H9 (cell line): ENCODE data around the gene FBXL2. TPM values are rescaled to one million over a fixed set of nuclear protein-coding genes. Genes with fewer than 3 reads are reported as not detected.

Experiments
- DNase-seq: peaks from one replicate; pipeline ENCODE4 v3.0.0-alpha.2; 2017
- H2AFZ ChIP-seq: one replicate; pipeline ENCODE4 v1.6.1; 2013; ENCODE audit warnings: mild to moderate bottlenecking, low read length, control low read depth, moderate library complexity
- H2AK5ac ChIP-seq: 2 replicates; pipeline ENCODE4 v1.6.1; 2013; ENCODE audit warnings: low read length, control low read depth, mixed read lengths; ENCODE audit not compliant: insufficient read length
- H2BK120ac ChIP-seq: one replicate; pipeline ENCODE4 v1.6.1; 2013; ENCODE audit warnings: low read depth, mild to moderate bottlenecking, low read length, control low read depth, inconsistent platforms; ENCODE audit not compliant: poor library complexity, severe bottlenecking
- H2BK12ac ChIP-seq: 2 replicates; pipeline ENCODE4 v1.6.1; 2013; ENCODE audit warnings: low read length, control low read depth, mixed read lengths, low read depth; ENCODE audit not compliant: insufficient read length
- H2BK15ac ChIP-seq: 2 replicates; pipeline ENCODE4 v1.6.1; 2013; ENCODE audit warnings: low read depth, low read length, control low read depth
- H2BK20ac ChIP-seq: one replicate; pipeline ENCODE4 v1.6.1; 2013; ENCODE audit warnings: low read depth, mild to moderate bottlenecking, low read length, control low read depth, inconsistent platforms; ENCODE audit not compliant: poor library complexity, severe bottlenecking
- H2BK5ac ChIP-seq: 2 replicates; pipeline ENCODE4 v1.6.1; 2013; ENCODE audit warnings: low read length, control low read depth, mixed read lengths; ENCODE audit not compliant: insufficient read length
- H3K14ac ChIP-seq: 2 replicates; pipeline ENCODE4 v1.6.1; 2013; ENCODE audit warnings: low read length, control low read depth; ENCODE audit not compliant: insufficient read depth
- H3K18ac ChIP-seq: 2 replicates; pipeline ENCODE4 v1.6.1; 2013; ENCODE audit warnings: low read depth, mild to moderate bottlenecking, mixed read lengths, low read length, control low read depth; ENCODE audit not compliant: insufficient read length
- H3K23ac ChIP-seq: 2 replicates; pipeline ENCODE4 v1.6.1; 2013; ENCODE audit warnings: low read length, control low read depth, mixed read lengths, low read depth; ENCODE audit not compliant: insufficient read length
- H3K23me2 ChIP-seq: 2 replicates; pipeline ENCODE4 v1.6.1; 2013; ENCODE audit warnings: low read depth, mild to moderate bottlenecking, mixed read lengths, low read length, control low read depth; ENCODE audit not compliant: insufficient read length, poor library complexity, severe bottlenecking
- H3K27ac ChIP-seq: 2 replicates; pipeline ENCODE4 v1.5.1; 2013; ENCODE audit warnings: low read length, control low read depth, mixed read lengths, low read depth; ENCODE audit not compliant: insufficient read length
- H3K27me3 ChIP-seq: 2 replicates; pipeline ENCODE4 v1.6.1; 2013; ENCODE audit warnings: low read length, control low read depth, inconsistent platforms; ENCODE audit not compliant: insufficient read depth
- H3K4ac ChIP-seq: 2 replicates; pipeline ENCODE4 v1.6.1; 2013; ENCODE audit warnings: low read depth, mild to moderate bottlenecking, control low read depth, inconsistent platforms, low read length, moderate library complexity
- H3K4me1 ChIP-seq: 2 replicates; pipeline ENCODE4 v1.6.1; 2013; ENCODE audit warnings: low read length, control low read depth, inconsistent platforms; ENCODE audit not compliant: insufficient read depth
- H3K4me2 ChIP-seq: 2 replicates; pipeline ENCODE4 v1.6.1; 2013; ENCODE audit warnings: low read length, control low read depth, mixed read lengths; ENCODE audit not compliant: insufficient read length, insufficient read depth
- H3K56ac ChIP-seq: 2 replicates; pipeline ENCODE4 v1.6.1; 2013; ENCODE audit warnings: low read depth, mild to moderate bottlenecking, mixed read lengths, low read length, control low read depth; ENCODE audit not compliant: insufficient read length
- H3K79me1 ChIP-seq: 2 replicates; pipeline ENCODE4 v1.6.1; 2013; ENCODE audit warnings: low read depth, mild to moderate bottlenecking, moderate library complexity, low read length, control low read depth, inconsistent platforms; ENCODE audit not compliant: insufficient read depth, poor library complexity, severe bottlenecking
- H3K79me2 ChIP-seq: 2 replicates; pipeline ENCODE4 v1.6.1; 2013; ENCODE audit warnings: low read length, control low read depth, inconsistent platforms; ENCODE audit not compliant: insufficient read depth
- H3K9ac ChIP-seq: 2 replicates; pipeline ENCODE4 v1.6.1; 2013; ENCODE audit warnings: low read length, control low read depth, mixed read lengths; ENCODE audit not compliant: insufficient read length; ENCODE audit errors: extremely low read depth
- H3K9me3 ChIP-seq: one replicate; pipeline ENCODE4 v1.6.1; 2013; ENCODE audit warnings: low read depth, low read length, inconsistent platforms; ENCODE audit not compliant: control insufficient read depth
- H3T11ph ChIP-seq: one replicate; pipeline ENCODE4 v1.6.1; 2013; ENCODE audit warnings: mild to moderate bottlenecking, low read length, control low read depth, inconsistent platforms
- H4K20me1 ChIP-seq: one replicate; pipeline ENCODE4 v1.6.1; 2013; ENCODE audit not compliant: control insufficient read depth, insufficient read length, insufficient read depth
- H4K5ac ChIP-seq: 2 replicates; pipeline ENCODE4 v1.6.1; 2013; ENCODE audit warnings: low read depth, mild to moderate bottlenecking, mixed read lengths, low read length, control low read depth; ENCODE audit not compliant: insufficient read length
- H4K8ac ChIP-seq: replicated peaks from 2 replicates; pipeline ENCODE4 v1.6.1; 2013; ENCODE audit warnings: low read length, control low read depth, mixed read lengths, low read depth; ENCODE audit not compliant: insufficient read length
- H4K91ac ChIP-seq: 2 replicates; pipeline ENCODE4 v1.6.1; 2013; ENCODE audit warnings: low read depth, mild to moderate bottlenecking, moderate library complexity, mixed read lengths, low read length, control low read depth; ENCODE audit not compliant: insufficient read length
- H3K27ac Mint-ChIP-seq, 3 experiments: 2 replicates in 2 of 3; 3 replicates in 1 of 3; pipeline ENCODE4 v1.8.0; 2020 to 2021; ENCODE audit warnings: mixed read lengths in 3 of 3, mild to moderate bottlenecking in 1 of 3, moderate library complexity in 1 of 3
- H3K27me3 Mint-ChIP-seq: 2 replicates; pipeline ENCODE4 v1.8.0; 2021; ENCODE audit warnings: low read depth, mild to moderate bottlenecking, moderate library complexity, mixed read lengths
- H3K36me3 Mint-ChIP-seq, 3 experiments: 2 replicates in 2 of 3; 3 replicates in 1 of 3; pipeline ENCODE4 v1.8.0; 2020 to 2021; ENCODE audit warnings: low read depth in 3 of 3, mixed read lengths in 3 of 3; ENCODE audit not compliant: insufficient read depth in 1 of 3
- H3K4me1 Mint-ChIP-seq, 2 experiments: 2 replicates each; pipeline ENCODE4 v1.8.0; 2020; ENCODE audit warnings: mixed read lengths in 2 of 2
- H3K4me3 Mint-ChIP-seq, 2 experiments: 2 replicates in 1 of 2; 3 replicates in 1 of 2; pipeline ENCODE4 v1.8.0; 2020 to 2021; ENCODE audit warnings: mild to moderate bottlenecking in 2 of 2, mixed read lengths in 2 of 2, moderate library complexity in 1 of 2
- H3K9me3 Mint-ChIP-seq, 2 experiments: 2 replicates in 1 of 2; 3 replicates in 1 of 2; pipeline ENCODE4 v1.8.0; 2020; ENCODE audit warnings: mild to moderate bottlenecking in 2 of 2, mixed read lengths in 2 of 2, moderate library complexity in 1 of 2
- CTCF ChIP-seq: fragments of 200-600 bp; sonication (generic); conservative IDR thresholded peaks from 3 replicates; pipeline ENCODE4 v1.8.0; 2021; ENCODE audit warnings: antibody characterized with exemption, mild to moderate bottlenecking
- WGBS: extraction: QIAGEN DNeasy Blood & Tissue Kit; methylation state at CpG from one replicate; pipeline ENCODE4 v1.1.7; 2013; ENCODE audit warnings: missing lambda C conversion rate, low lambda C conversion rate, mixed read lengths; ENCODE audit not compliant: insufficient read length; ENCODE audit errors: extremely low coverage; 5-methylcytosine and 5-hydroxymethylcytosine counted together
- total RNA-seq: library from RNA; stranded (reverse); gene quantifications from 2 replicates; pipeline ENCODE4 v1.2.1, GENCODE V29; 2021

The FBXL2 gene
- total RNA-seq, 1 experiment from 2014 or later, result 2.7 TPM

- Histone ChIP-seq H3K27me3 (no peaks in the 10 kb centered on the region), H4K5ac (no peak overlapping the region), H2BK20ac (no peak overlapping the region), H2BK12ac (no peak overlapping the region), H3K27ac (no peak overlapping the region), H2AFZ (no peak overlapping the region), H3K56ac (no peak overlapping the region), H2AK5ac (no peak overlapping the region), H3K79me2 (no peaks in the 10 kb centered on the region), H2BK15ac (no peak overlapping the region), H3K4me1 (no peaks in the 10 kb centered on the region), H3K4ac (no peak overlapping the region), H3T11ph (no peak overlapping the region), H3K4me2 (no peak overlapping the region), H3K79me1 (no peaks in the 10 kb centered on the region), H3K14ac (no peak overlapping the region), H2BK120ac (no peak overlapping the region), H4K20me1 (no peaks in the 10 kb centered on the region), H2BK5ac (no peak overlapping the region), H3K9me3 (no peaks in the 10 kb centered on the region), H3K23ac (no peak overlapping the region), H3K23me2 (no peaks in the 10 kb centered on the region), H3K9ac (no peak overlapping the region), H4K91ac (no peak overlapping the region), H3K18ac (no peak overlapping the region), H4K8ac (no peak overlapping the region)
- no peak for DNase-seq
- Mint-ChIP-seq H3K9me3 (peaks cover 3 to 4% of the 10 kb centered on the region in 2 experiments; a peak in 3 of 5 replicates), H3K4me3 (no peak overlapping the region), H3K36me3 (0 out of 7 replicates have a peak, but pooled peaks cover 0 to 4% (median 0%) of the 10 kb centered on the region in 3 experiments), H3K27ac (no peak overlapping the region), H3K4me1 (no peaks in the 10 kb centered on the region), H3K27me3 (peaks cover 1% of the 10 kb centered on the region; the same call in 1 of the 2 replicates)
- WGBS, result no CpG with 5 or more reads among the region's 1 CpG
- TF ChIP-seq CTCF, result no peak
These were observed 38.3 kb upstream of the FBXL2 start for GRCh38 chr3:33238923-33239322.
